Esophagus squamous epithelium (tissue), 4 donors: ENCODE results near the gene DIP2A.

Source experiments
- CTCF ChIP-seq, 6 experiments: fragments of 450-650 bp in 4 of 6; fragments of 200-600 bp in 2 of 6; sonication (generic) in 2 of 6; IDR thresholded peaks; one replicate each; pipeline ENCODE4 v1.5.1; 2016 to 2019; ENCODE audit warnings: antibody characterized with exemption in 6 of 6, mild to moderate bottlenecking in 4 of 6, moderate library complexity in 4 of 6
- POLR2A ChIP-seq, 4 donors: fragments of 450-650 bp; IDR thresholded peaks; one replicate each; pipeline ENCODE4 v1.6.1; 2017; ENCODE audit warnings: antibody characterized with exemption in 4 of 4, mild to moderate bottlenecking in 4 of 4, moderate library complexity in 3 of 4

DNA sequence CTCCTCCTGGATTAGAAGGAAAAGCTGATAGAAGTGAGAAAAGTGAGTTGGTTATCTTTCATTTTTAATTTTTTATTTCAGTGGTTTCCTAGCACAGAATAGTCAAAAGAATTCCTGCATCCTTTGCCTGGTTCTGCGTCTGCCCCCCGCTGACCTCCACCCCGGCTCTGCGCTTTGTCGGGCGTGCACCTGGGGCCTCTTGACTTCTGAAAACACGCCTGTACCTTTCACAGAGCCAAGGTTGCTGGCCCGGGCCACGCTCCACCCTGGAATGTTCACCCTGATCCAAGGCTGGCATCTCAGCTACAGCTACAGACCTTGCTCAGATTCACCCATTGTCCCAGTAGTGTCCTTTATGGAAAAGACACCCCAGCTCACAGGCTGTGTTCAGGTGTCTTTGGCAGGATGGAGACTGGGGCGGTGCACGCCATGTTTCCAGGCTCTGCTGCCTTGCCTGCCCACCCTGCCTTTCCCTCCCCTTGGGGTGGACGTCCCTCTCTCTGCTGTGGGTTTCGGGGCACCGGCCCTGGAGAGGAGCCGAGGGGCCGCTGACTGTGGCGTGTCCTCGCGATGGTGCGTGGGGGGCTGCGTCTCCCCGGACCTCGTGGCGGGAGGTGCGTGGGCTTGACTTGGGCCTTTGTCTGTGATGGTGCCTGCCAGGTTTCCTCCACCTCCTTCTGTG, 40.3 kb upstream of the DIP2A start:
- TF ChIP-seq CTCF (IDR thresholded peaks at IDR 0.05), result no peak
- no peak for TF ChIP-seq POLR2A (IDR thresholded peaks at IDR 0.05)
